CD4-positive, alpha-beta T cell (primary cell): Measurements from ENCODE around the gene ADK. TPM values are rescaled to one million over a fixed set of nuclear protein-coding genes. Genes with fewer than 3 reads are reported as not detected.

Source experiments
- ATAC-seq: fragments of 200-7000 bp; cut with Tn5 transposase; one replicate; pipeline ENCODE4 v1.10.0; 2022; ENCODE audit warnings: mild to moderate bottlenecking; ENCODE audit not compliant: poor library complexity
- CTCF ChIA-PET: fragments of 350-600 bp; sonication (Branson Sonifier 250); formaldehyde crosslinking; loops from one replicate; lab custom pipeline; 2021; ENCODE audit warnings: antibody characterized with exemption, inconsistent platforms; lab: Charles Lee
- POLR2A ChIA-PET: fragments of 350-600 bp; sonication (Branson Sonifier 250); formaldehyde crosslinking; loops from one replicate; lab custom pipeline; 2021; ENCODE audit warnings: antibody characterized with exemption, inconsistent platforms; lab: Charles Lee
- DNase-seq, 14 experiments: peaks; one replicate each; pipeline ENCODE4 v3.0.0-alpha.2; 2013 to 2020; ENCODE audit warnings: mixed read lengths in 2 of 14
- H3K27ac ChIP-seq, 2 donors: one replicate each; pipeline versions ENCODE4 v1.5.1 to v1.7.0; 2013; ENCODE audit warnings: low read length in 2 of 2, low read depth in 1 of 2, mild to moderate bottlenecking in 1 of 2
- H3K27me3 ChIP-seq, 2 experiments: 1 replicate in 1 of 2; 2 replicates in 1 of 2; pipeline versions ENCODE4 v1.6.1 to v1.7.0; 2013; ENCODE audit warnings: low read length in 2 of 2, control low read depth in 1 of 2, mild to moderate bottlenecking in 1 of 2, moderate library complexity in 1 of 2; ENCODE audit not compliant: insufficient read depth in 2 of 2, control insufficient read depth in 1 of 2
- H3K36me3 ChIP-seq: one replicate; pipeline ENCODE4 v1.6.1; 2013; ENCODE audit warnings: low read length, control low read depth; ENCODE audit not compliant: insufficient read depth
- H3K4me1 ChIP-seq: one replicate; pipeline ENCODE4 v1.6.1; 2013; ENCODE audit warnings: low read length, control low read depth; ENCODE audit not compliant: insufficient read depth
- H3K4me3 ChIP-seq: one replicate; pipeline ENCODE4 v1.5.1; 2013; ENCODE audit warnings: mild to moderate bottlenecking, low read length, moderate library complexity
- H3K9me3 ChIP-seq, 2 experiments: 1 replicate in 1 of 2; 2 replicates in 1 of 2; pipeline versions ENCODE4 v1.6.1 to v1.7.0; 2013; ENCODE audit warnings: low read length in 2 of 2, mild to moderate bottlenecking in 2 of 2, control low read depth in 1 of 2, moderate library complexity in 1 of 2; ENCODE audit not compliant: control insufficient read depth in 1 of 2, insufficient read depth in 1 of 2
- H3K27ac Mint-ChIP-seq: one replicate; pipeline ENCODE4 v1.8.0; 2020; ENCODE audit warnings: mixed read lengths
- H3K27me3 Mint-ChIP-seq: one replicate; pipeline ENCODE4 v1.8.0; 2021; ENCODE audit warnings: mixed read lengths
- H3K36me3 Mint-ChIP-seq: one replicate; pipeline ENCODE4 v1.8.0; 2021; ENCODE audit warnings: low read depth, mixed read lengths
- H3K4me1 Mint-ChIP-seq: one replicate; pipeline ENCODE4 v1.8.0; 2021; ENCODE audit warnings: low read depth, mixed read lengths
- H3K4me3 Mint-ChIP-seq: one replicate; pipeline ENCODE4 v1.8.0; 2020; ENCODE audit warnings: mild to moderate bottlenecking, mixed read lengths
- H3K9me3 Mint-ChIP-seq: one replicate; pipeline ENCODE4 v1.8.0; 2020; ENCODE audit warnings: mixed read lengths
- CTCF ChIP-seq: fragments of 200-600 bp; IDR thresholded peaks from one replicate; pipeline ENCODE4 v1.8.0; 2022; ENCODE audit warnings: antibody characterized with exemption, mild to moderate bottlenecking
- intact Hi-C, 2 experiments: fragments of 100-400 bp; cut with DNase I in 1 of 2; cut with micrococcal nuclease in 1 of 2; formaldehyde crosslinking; loops; one replicate each; pipeline versions ENCODE4 v1.15.1 to v1.9.0; 2023 to 2025; cut with DNase I, micrococcal nuclease
- total RNA-seq, 174 experiments: library from RNA in 2 of 174; stranded (reverse) in 2 of 174; gene quantifications; one replicate each; pipeline ENCODE4 v1.2.3 and lab custom pipeline; 2021 to 2026

The ADK gene
- total RNA-seq, 2 experiments from 2014 or later = 15.3 to 17.6 TPM

DNA sequence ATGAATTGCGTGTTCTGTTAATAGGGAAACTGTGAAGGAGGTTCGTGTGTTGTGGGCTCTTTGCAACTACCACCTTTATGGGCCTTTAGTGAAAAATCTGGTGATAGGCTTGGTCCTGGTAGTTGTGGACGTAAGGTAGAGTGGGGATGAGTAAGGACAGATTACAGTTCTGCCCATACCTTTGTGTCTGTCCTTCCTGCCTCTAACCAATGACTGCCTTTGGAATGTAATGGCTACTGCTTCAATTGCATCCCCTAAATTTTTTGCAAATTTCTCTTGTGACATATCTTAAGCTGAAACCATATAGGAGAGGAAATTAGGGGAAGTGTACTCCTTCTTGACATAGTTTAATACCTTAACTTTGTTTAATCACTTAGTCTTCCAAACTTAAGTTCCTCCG, 82.3 kb downstream of the ADK start:
- H3K27me3 Mint-ChIP-seq = no peaks in the 10 kb centered on the region
- Histone ChIP-seq H3K27ac (no peak overlapping the region), H3K36me3 (no peaks in the 10 kb centered on the region), H3K27me3 (no peaks in the 10 kb centered on the region), H3K9me3 (no peaks in the 10 kb centered on the region), H3K4me1 (no peaks in the 10 kb centered on the region), H3K4me3 (no peak overlapping the region)
- no peak for TF ChIP-seq CTCF
- peaks cover 22% of the 10 kb centered on the region for H3K4me1 Mint-ChIP-seq
- H3K27ac Mint-ChIP-seq = no peak overlapping the region
- DNase-seq (no peak), ATAC-seq (no peak)
- no peaks in the 10 kb centered on the region for H3K9me3 Mint-ChIP-seq
- ChIA-PET CTCF (interaction anchor here (1.3 kb wide), 1 partner anchor 20 kb away, joined by 4 read pairs; no protein-coding TSS in a partner anchor), POLR2A (no interaction called here)
- no peaks in the 10 kb centered on the region for H3K36me3 Mint-ChIP-seq
- H3K4me3 Mint-ChIP-seq = no peak overlapping the region
- intact Hi-C loops = loop anchor here (5.0 to 10.0 kb wide), 5 partner anchors 51 to 348 kb away; partner anchors contain the start of genes ADK (in 2 of the 2) and AP3M1 (in 2 of the 2)

DNA sequence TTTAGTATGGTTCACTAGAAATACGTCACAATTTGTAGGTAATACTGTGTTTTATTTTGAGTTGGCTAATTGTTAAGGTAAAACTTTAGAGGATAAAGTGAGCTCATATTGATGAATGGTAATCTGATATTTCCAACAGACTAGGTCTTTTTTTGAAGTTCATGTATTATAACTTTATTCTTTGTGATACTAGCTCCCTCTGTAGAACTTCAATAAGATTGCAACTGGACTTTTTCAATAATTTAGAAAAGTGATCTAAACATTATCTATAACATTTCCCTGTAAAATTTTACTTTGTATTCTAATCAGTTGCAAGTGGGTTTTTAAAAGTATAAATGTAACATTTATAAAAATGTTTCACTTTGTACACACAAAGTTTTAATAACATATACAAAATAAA, 83.5 kb downstream of the ADK start:
- Mint-ChIP-seq H3K27me3 (no peaks in the 10 kb centered on the region), H3K4me1 (peaks cover 11% of the 10 kb centered on the region), H3K4me3 (no peak overlapping the region), H3K36me3 (no peaks in the 10 kb centered on the region), H3K27ac (no peak overlapping the region), H3K9me3 (no peaks in the 10 kb centered on the region)
- CTCF ChIA-PET = interaction anchor here (1.0 to 1.5 kb wide), 6 partner anchors 21 to 865 kb away, joined by 3 to 8 read pairs (median 4); partner anchors contain the start of genes ADK and AP3M1
- no peaks in the 10 kb centered on the region for H3K27me3 ChIP-seq
- H3K27ac ChIP-seq = no peak overlapping the region
- no peaks in the 10 kb centered on the region for H3K36me3 ChIP-seq
- H3K4me1 ChIP-seq = no peaks in the 10 kb centered on the region
- POLR2A ChIA-PET = interaction anchor here (0.7 to 1.5 kb wide), 4 partner anchors 58 to 841 kb away, joined by 3 to 13 read pairs (median 4); partner anchors contain the start of genes ADK and AP3M1
- no peak overlapping the region for H3K4me3 ChIP-seq
- no peaks in the 10 kb centered on the region for H3K9me3 ChIP-seq
- ATAC-seq (no peak), DNase-seq (peak in 2 of 14 experiments; percentile 16 to 35)
- intact Hi-C loops = loop anchor here (5.0 to 10.0 kb wide), 5 partner anchors 52 to 350 kb away; partner anchors contain the start of genes ADK (in 2 of the 2) and AP3M1 (in 2 of the 2)
- TF ChIP-seq CTCF = peak; percentile 66

DNA sequence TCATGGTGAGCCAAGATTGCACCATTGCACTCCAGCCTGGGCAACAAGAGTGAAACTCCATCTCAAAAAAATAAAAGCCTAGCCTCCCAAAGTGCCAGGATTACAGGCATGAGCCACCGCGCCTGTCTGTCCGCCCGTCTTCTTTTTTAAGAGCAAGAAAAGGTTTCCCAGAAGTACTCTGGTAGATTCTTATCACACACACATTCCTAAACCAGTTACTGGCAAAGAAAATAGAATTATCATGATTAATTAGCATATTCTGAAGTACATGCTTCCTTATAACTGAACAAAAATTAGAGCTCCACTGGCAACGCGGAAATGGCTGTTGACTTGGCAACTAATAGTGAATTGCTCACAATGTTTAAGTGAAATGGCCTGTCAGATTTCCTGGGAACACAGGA, 87.0 kb downstream of the ADK start:
- H3K9me3 ChIP-seq = no peaks in the 10 kb centered on the region
- no peak for TF ChIP-seq CTCF
- peaks cover 5% of the 10 kb centered on the region for H3K36me3 ChIP-seq
- CTCF ChIA-PET = interaction anchor here (0.5 kb wide), 1 partner anchor 1047 kb away, joined by 4 read pairs; no protein-coding TSS in a partner anchor
- ATAC-seq (no peak), DNase-seq (no peak)
- no peaks in the 10 kb centered on the region for H3K9me3 Mint-ChIP-seq
- H3K27me3 Mint-ChIP-seq = no peaks in the 10 kb centered on the region
- POLR2A ChIA-PET = no interaction called here
- H3K4me1 ChIP-seq = no peaks in the 10 kb centered on the region
- peaks cover 7% of the 10 kb centered on the region for H3K36me3 Mint-ChIP-seq
- intact Hi-C loops = loop anchor here (10.0 kb wide), 2 partner anchors 113 to 353 kb away; no protein-coding TSS in a partner anchor
- no peak overlapping the region for H3K27ac ChIP-seq
- H3K4me3 Mint-ChIP-seq = no peak overlapping the region
- H3K27me3 ChIP-seq = no peaks in the 10 kb centered on the region
- peaks cover 6% of the 10 kb centered on the region for H3K4me1 Mint-ChIP-seq
- no peak overlapping the region for H3K4me3 ChIP-seq
- no peak overlapping the region for H3K27ac Mint-ChIP-seq
